Prostate gland (tissue), 2 donors: ENCODE results near the gene TXLNG.

ENCODE experiments used
- CTCF ChIP-seq, 4 experiments: fragments of 200-600 bp in 2 of 4; fragments of 450-650 bp in 2 of 4; sonication (generic) in 2 of 4; IDR thresholded peaks; 1 replicate in 3 of 4; 2 replicates in 1 of 4; pipeline ENCODE4 v1.5.1; 2016 to 2019; ENCODE audit warnings: antibody characterized with exemption in 4 of 4, mild to moderate bottlenecking in 2 of 4, moderate library complexity in 2 of 4
- POLR2A ChIP-seq: fragments of 450-650 bp; IDR thresholded peaks from one replicate; pipeline ENCODE4 v1.6.1; 2016; ENCODE audit warnings: antibody characterized with exemption, mild to moderate bottlenecking
- POLR2AphosphoS5 ChIP-seq: sonication (generic); formaldehyde crosslinking; IDR thresholded peaks from one replicate; pipeline ENCODE4 v1.6.1; 2017; ENCODE audit warnings: antibody characterized with exemption

GRCh38 chrX:16869393-16870094, 83.3 kb downstream of the TXLNG start:
- no peak for TF ChIP-seq CTCF (IDR thresholded peaks at IDR 0.05)
- no peak for TF ChIP-seq POLR2A
- no peak for TF ChIP-seq POLR2AphosphoS5
